GM18498 (cell line): ENCODE measurements around the gene MPL.

Source experiments
- ATAC-seq: cut with Tn5 transposase; IDR thresholded peaks from one replicate; pipeline ENCODE4 v1.9.1; 2021; ENCODE audit warnings: mild to moderate bottlenecking, moderate library complexity; ENCODE audit not compliant: unreplicated experiment

MPL gene

GRCh38 chr1:43402089-43402865 lies 64.7 kb downstream of the MPL start:
- ATAC-seq: no peak
